ENCODE results near the gene PKIG. TPM values are rescaled to one million over a fixed set of nuclear protein-coding genes. Genes with fewer than 3 reads are reported as not detected.

PKIG gene
- total and polyA plus RNA-seq, 9 of the 15 experiments (the other 6 are each of a cell fraction or from before 2014, with no cell fraction given), result 0.13 to 7.0 (median 4.7) TPM

DNA sequence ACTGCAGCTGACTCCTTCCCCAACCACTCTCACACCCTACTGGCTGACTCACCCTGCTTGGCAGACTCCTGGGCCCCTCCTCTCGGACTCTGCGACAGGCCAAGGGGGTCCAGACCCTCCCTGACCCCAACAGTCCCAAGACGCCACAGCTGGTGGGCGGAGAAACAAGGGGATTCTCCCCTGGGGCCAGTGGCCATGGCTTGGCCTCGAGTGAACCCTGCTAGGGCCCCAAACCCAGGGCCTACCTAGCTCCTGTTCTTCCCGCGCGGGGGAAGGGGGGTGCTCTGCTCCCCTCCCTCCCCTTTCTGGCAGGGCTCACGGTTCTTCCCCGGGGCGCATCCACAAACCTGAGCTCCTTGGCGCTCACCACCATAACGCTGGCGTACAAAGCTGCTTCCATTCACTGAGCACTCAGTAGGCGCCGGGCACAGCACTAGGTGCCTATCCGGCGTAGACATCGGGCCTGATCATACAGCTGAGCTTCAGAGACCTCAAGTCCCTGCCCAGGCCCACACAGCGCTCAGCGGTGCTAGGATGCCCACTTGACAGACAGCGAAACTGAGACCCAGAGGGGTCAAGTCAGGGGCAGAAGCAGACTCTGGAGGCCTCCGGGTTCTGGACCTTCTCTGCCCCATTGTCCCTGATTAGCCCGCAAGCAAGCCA lies 68.5 kb downstream of the PKIG start:
- Histone ChIP-seq H3K4me3 (peak overlapping the region; percentile 63), H2AFZ (ENCODE audit: low read depth, low read length) (peak overlapping the region; percentile 87), H3K9me1 (ENCODE audit: control insufficient read depth, insufficient read depth, low read length) (no peaks in the 10 kb centered on the region), H3K27me3 (ENCODE audit: control insufficient read depth in 2 of 2, insufficient read depth in 2 of 2, low read length in 2 of 2) (peaks cover 6 to 15% of the 10 kb centered on the region in 2 experiments; a peak in 1 of 5 replicates), H3K79me2 (ENCODE audit: control insufficient read depth, insufficient read depth, low read length) (no peaks in the 10 kb centered on the region; the same call in 2 of the 3 replicates), H3K4me2 (ENCODE audit: insufficient read depth, low read length) (peak overlapping the region; percentile 73), H3K36me3 (ENCODE audit: control insufficient read depth, insufficient read depth, low read length) (no peaks in the 10 kb centered on the region), H3K9me3 (replicated peaks; ENCODE audit: control insufficient read depth, insufficient read depth, low read depth, low read length) (peaks cover 4% of the 10 kb centered on the region; the same call in 1 of the 2 replicates), H3K4me1 (replicated peaks in 1 of 2; ENCODE audit: control insufficient read depth in 2 of 2, insufficient read depth in 2 of 2, low read length in 2 of 2) (peaks cover 8 to 17% of the 10 kb centered on the region in 2 experiments; a peak in 4 of 5 replicates), H3K9ac (ENCODE audit: insufficient read depth in 1 of 2, low read depth in 2 of 2, low read length in 2 of 2) (peak overlapping the region; percentile 64 to 87), H3K27ac (ENCODE audit: extremely low read depth, low read depth, low read length) (no peak overlapping the region), H4K20me1 (replicated peaks; ENCODE audit: control insufficient read depth, insufficient read depth, low read length) (no peaks in the 10 kb centered on the region; the same call in 1 of the 2 replicates)
- intact Hi-C loops (cut with micrococcal nuclease), result no loop called here
- peak; percentile 56; the same call in 1 of the 2 replicates for TF ChIP-seq SMARCA5 (IDR thresholded peaks at IDR 0.05)
- peak; percentile 74 to 78 for TF ChIP-seq KDM1A (IDR thresholded peaks at IDR 0.05)
- peak in 1 of 2 experiments; percentile 50; a peak in 1 of 4 replicates for TF ChIP-seq RCOR1 (IDR thresholded peaks at IDR 0.05; ENCODE audit: borderline replicate concordance in 1 of 2, low read depth in 2 of 2, low read length in 2 of 2)
- peak; percentile 67; the same call in 1 of the 2 replicates for TF ChIP-seq HDAC2 (IDR thresholded peaks at IDR 0.05)
- no peak for TF ChIP-seq NFYB (IDR thresholded peaks at IDR 0.05; ENCODE audit: extremely low read depth, insufficient read length)
- TF ChIP-seq, protein P1, sequence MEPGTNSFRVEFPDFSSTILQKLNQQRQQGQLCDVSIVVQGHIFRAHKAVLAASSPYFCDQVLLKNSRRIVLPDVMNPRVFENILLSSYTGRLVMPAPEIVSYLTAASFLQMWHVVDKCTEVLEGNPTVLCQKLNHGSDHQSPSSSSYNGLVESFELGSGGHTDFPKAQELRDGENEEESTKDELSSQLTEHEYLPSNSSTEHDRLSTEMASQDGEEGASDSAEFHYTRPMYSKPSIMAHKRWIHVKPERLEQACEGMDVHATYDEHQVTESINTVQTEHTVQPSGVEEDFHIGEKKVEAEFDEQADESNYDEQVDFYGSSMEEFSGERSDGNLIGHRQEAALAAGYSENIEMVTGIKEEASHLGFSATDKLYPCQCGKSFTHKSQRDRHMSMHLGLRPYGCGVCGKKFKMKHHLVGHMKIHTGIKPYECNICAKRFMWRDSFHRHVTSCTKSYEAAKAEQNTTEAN (CRISPR knock-in tag; IDR thresholded peaks at IDR 0.05), result no peak
- no peak for TF ChIP-seq GTF2F1 (IDR thresholded peaks at IDR 0.05; ENCODE audit: low read depth, low read length)
- TF ChIP-seq, protein P2, sequence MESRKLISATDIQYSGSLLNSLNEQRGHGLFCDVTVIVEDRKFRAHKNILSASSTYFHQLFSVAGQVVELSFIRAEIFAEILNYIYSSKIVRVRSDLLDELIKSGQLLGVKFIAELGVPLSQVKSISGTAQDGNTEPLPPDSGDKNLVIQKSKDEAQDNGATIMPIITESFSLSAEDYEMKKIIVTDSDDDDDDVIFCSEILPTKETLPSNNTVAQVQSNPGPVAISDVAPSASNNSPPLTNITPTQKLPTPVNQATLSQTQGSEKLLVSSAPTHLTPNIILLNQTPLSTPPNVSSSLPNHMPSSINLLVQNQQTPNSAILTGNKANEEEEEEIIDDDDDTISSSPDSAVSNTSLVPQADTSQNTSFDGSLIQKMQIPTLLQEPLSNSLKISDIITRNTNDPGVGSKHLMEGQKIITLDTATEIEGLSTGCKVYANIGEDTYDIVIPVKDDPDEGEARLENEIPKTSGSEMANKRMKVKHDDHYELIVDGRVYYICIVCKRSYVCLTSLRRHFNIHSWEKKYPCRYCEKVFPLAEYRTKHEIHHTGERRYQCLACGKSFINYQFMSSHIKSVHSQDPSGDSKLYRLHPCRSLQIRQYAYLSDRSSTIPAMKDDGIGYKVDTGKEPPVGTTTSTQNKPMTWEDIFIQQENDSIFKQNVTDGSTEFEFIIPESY (CRISPR knock-in tag; IDR thresholded peaks at IDR 0.05), result 0 out of 2 replicates have a peak, but pooled peaks have one; percentile 24
- TF ChIP-seq NCOR1 (IDR thresholded peaks at IDR 0.05), result no peak
- TF ChIP-seq BCOR (IDR thresholded peaks at IDR 0.05), result peak; percentile 94
- TF ChIP-seq ZNF282 (CRISPR knock-in tag; IDR thresholded peaks at IDR 0.05), result no peak
- TF ChIP-seq RBM25 (IDR thresholded peaks at IDR 0.05; ENCODE audit: low read depth, low read length, severe bottlenecking), result peak; percentile 63
- no peak for TF ChIP-seq STAT5B (CRISPR knock-in tag; IDR thresholded peaks at IDR 0.05)
- TF ChIP-seq ZZZ3 (IDR thresholded peaks at IDR 0.05), result no peak
- 0 out of 2 replicates have a peak, but pooled peaks have one; percentile 63 for TF ChIP-seq CBX1 (IDR thresholded peaks at IDR 0.05; ENCODE audit: low read depth)
- TF ChIP-seq ESRRA (IDR thresholded peaks at IDR 0.05; ENCODE audit: borderline replicate concordance, low read depth), result peak; percentile 97
- 0 out of 2 replicates have a peak, but pooled peaks have one; percentile 20 for TF ChIP-seq ZNF431 (CRISPR knock-in tag; IDR thresholded peaks at IDR 0.05)
- FAIRE-seq, result no peak
- 45% methylated on average over 15 of the region's 24 CpGs for WGBS (ENCODE audit: insufficient coverage, low coverage, missing lambda C conversion rate)
- DNase-seq (ENCODE audit: extremely low read depth in 1 of 4, low spot score in 3 of 4), result peak in 1 of 4 experiments; percentile 18
- in situ Hi-C loops (cut with MboI), result no loop called here
- ChIA-PET CTCF (ENCODE audit: low intra/inter-chr PET ratio) (no interaction called here), POLR2A (interaction anchor here (1.4 kb wide), 1 partner anchor 14 kb away, joined by 3 read pairs; no protein-coding TSS in a partner anchor)
- no TSS peak for BruUV-seq (replicated peaks)
- no peak; the same call in 2 of the 3 replicates for ATAC-seq

All from K562 (cell line).